Trophoblast cell (in vitro differentiated cells and primary cell): Measurements from ENCODE around the gene SUSD4.

Experiments
- DNase-seq, 2 donors: peaks; one replicate each; pipeline ENCODE4 v3.0.0-alpha.2; 2016
- H2AFZ ChIP-seq: 2 replicates; pipeline ENCODE4 v1.6.1; 2013; ENCODE audit warnings: low read length, moderate library complexity, mild to moderate bottlenecking; ENCODE audit not compliant: insufficient read depth, poor library complexity
- H2AK5ac ChIP-seq: 2 replicates; pipeline ENCODE4 v1.6.1; 2013; ENCODE audit warnings: mild to moderate bottlenecking, low read length
- H2BK120ac ChIP-seq: 2 replicates; pipeline ENCODE4 v1.6.1; 2013; ENCODE audit warnings: low read length, mild to moderate bottlenecking, moderate library complexity; ENCODE audit not compliant: insufficient read depth, poor library complexity
- H2BK12ac ChIP-seq: 2 replicates; pipeline ENCODE4 v1.6.1; 2013; ENCODE audit warnings: mild to moderate bottlenecking, low read length, moderate library complexity
- H2BK5ac ChIP-seq: 2 replicates; pipeline ENCODE4 v1.6.1; 2013; ENCODE audit warnings: low read length, low read depth, moderate library complexity, mild to moderate bottlenecking; ENCODE audit not compliant: poor library complexity
- H3K14ac ChIP-seq: 2 replicates; pipeline ENCODE4 v1.6.1; 2013; ENCODE audit warnings: mild to moderate bottlenecking, low read length
- H3K18ac ChIP-seq: 2 replicates; pipeline ENCODE4 v1.6.1; 2013; ENCODE audit warnings: mild to moderate bottlenecking, low read length
- H3K23ac ChIP-seq: 2 replicates; pipeline ENCODE4 v1.6.1; 2013; ENCODE audit warnings: low read length
- H3K27ac ChIP-seq: 2 replicates; pipeline ENCODE4 v1.5.1; 2013; ENCODE audit warnings: low read depth, mild to moderate bottlenecking, inconsistent platforms, low read length, moderate library complexity
- H3K27me3 ChIP-seq: 2 replicates; pipeline ENCODE4 v1.6.1; 2013; ENCODE audit warnings: inconsistent platforms, mild to moderate bottlenecking, low read length, moderate library complexity; ENCODE audit not compliant: insufficient read depth
- H3K36me3 ChIP-seq, 2 experiments: 1 replicate in 1 of 2; 2 replicates in 1 of 2; pipeline ENCODE4 v1.6.1; 2013; ENCODE audit warnings: low read length in 2 of 2, mild to moderate bottlenecking in 2 of 2, moderate library complexity in 1 of 2; ENCODE audit not compliant: insufficient read depth in 2 of 2, control insufficient read depth in 1 of 2
- H3K4ac ChIP-seq: 2 replicates; pipeline ENCODE4 v1.6.1; 2013; ENCODE audit warnings: low read depth, mild to moderate bottlenecking, low read length, moderate library complexity
- H3K4me1 ChIP-seq, 2 experiments: 1 replicate in 1 of 2; 2 replicates in 1 of 2; pipeline ENCODE4 v1.6.1; 2013; ENCODE audit warnings: low read length in 2 of 2, mild to moderate bottlenecking in 2 of 2, moderate library complexity in 1 of 2; ENCODE audit not compliant: insufficient read depth in 2 of 2, control insufficient read depth in 1 of 2
- H3K4me2 ChIP-seq: 2 replicates; pipeline ENCODE4 v1.6.1; 2013; ENCODE audit warnings: inconsistent platforms, mild to moderate bottlenecking, low read length, moderate library complexity
- H3K4me3 ChIP-seq: 2 replicates; pipeline ENCODE4 v1.5.1; 2013; ENCODE audit warnings: mild to moderate bottlenecking, low read depth, low read length, inconsistent platforms
- H3K79me1 ChIP-seq: one replicate; pipeline ENCODE4 v1.6.1; 2013; ENCODE audit warnings: low read length
- H3K79me2 ChIP-seq: 2 replicates; pipeline ENCODE4 v1.6.1; 2013; ENCODE audit warnings: low read length, mild to moderate bottlenecking; ENCODE audit not compliant: control insufficient read depth, insufficient read depth, poor library complexity
- H3K9ac ChIP-seq: 2 replicates; pipeline ENCODE4 v1.6.1; 2013; ENCODE audit warnings: mild to moderate bottlenecking, low read length
- H3K9me3 ChIP-seq: 2 replicates; pipeline ENCODE4 v1.6.1; 2013; ENCODE audit warnings: low read depth, mild to moderate bottlenecking, control low read depth, inconsistent platforms, low read length; ENCODE audit not compliant: insufficient read depth
- H4K12ac ChIP-seq: 2 replicates; pipeline ENCODE4 v1.6.1; 2013; ENCODE audit warnings: low read depth, mild to moderate bottlenecking, low read length, moderate library complexity
- H4K8ac ChIP-seq: 2 replicates; pipeline ENCODE4 v1.6.1; 2013; ENCODE audit warnings: low read depth, mild to moderate bottlenecking, low read length, moderate library complexity
- H4K91ac ChIP-seq: one replicate; pipeline ENCODE4 v1.6.1; 2013; ENCODE audit warnings: low read depth, mild to moderate bottlenecking, low read length, moderate library complexity
- WGBS: extraction: QIAGEN DNeasy Blood & Tissue Kit; methylation state at CpG from one replicate; pipeline ENCODE4 v1.1.7; 2013; ENCODE audit warnings: missing lambda C conversion rate; ENCODE audit not compliant: insufficient read length, insufficient coverage; ENCODE audit errors: extremely low coverage; 5-methylcytosine and 5-hydroxymethylcytosine counted together

The SUSD4 gene

GRCh38 chr1:223349241-223349640 lies 14.7 kb downstream of the SUSD4 start:
- H4K8ac ChIP-seq, result no peak overlapping the region
- H3K9ac ChIP-seq, result no peak overlapping the region
- H3K4me1 ChIP-seq, result no peaks in the 10 kb centered on the region
- no peak overlapping the region for H2BK5ac ChIP-seq
- no peak overlapping the region for H3K27ac ChIP-seq
- no peak overlapping the region for H3K4me3 ChIP-seq
- H4K12ac ChIP-seq, result no peak overlapping the region
- no peaks in the 10 kb centered on the region for H3K36me3 ChIP-seq
- no peak for DNase-seq
- H3K4me2 ChIP-seq, result no peak overlapping the region
- no peak overlapping the region for H2AFZ ChIP-seq
- H2BK120ac ChIP-seq, result no peak overlapping the region
- H2AK5ac ChIP-seq, result no peak overlapping the region
- no peaks in the 10 kb centered on the region for H3K79me2 ChIP-seq
- no peaks in the 10 kb centered on the region for H3K9me3 ChIP-seq
- WGBS, result no CpG with 5 or more reads among the region's 3 CpGs
- no peaks in the 10 kb centered on the region for H3K79me1 ChIP-seq
- no peak overlapping the region for H3K18ac ChIP-seq
- H3K27me3 ChIP-seq, result no peaks in the 10 kb centered on the region
- H3K14ac ChIP-seq, result no peak overlapping the region
- no peak overlapping the region for H3K23ac ChIP-seq
- no peak overlapping the region for H4K91ac ChIP-seq
- H3K4ac ChIP-seq, result no peak overlapping the region
- H2BK12ac ChIP-seq, result no peak overlapping the region

- no peak overlapping the region for H2AFZ ChIP-seq
- H3K18ac ChIP-seq, result no peak overlapping the region
- H3K27me3 ChIP-seq, result no peaks in the 10 kb centered on the region
- H3K79me2 ChIP-seq, result no peaks in the 10 kb centered on the region
- H3K9ac ChIP-seq, result no peak overlapping the region
- H3K4ac ChIP-seq, result no peak overlapping the region
- H2BK120ac ChIP-seq, result no peak overlapping the region
- H3K14ac ChIP-seq, result no peak overlapping the region
- H2BK12ac ChIP-seq, result no peak overlapping the region
- H3K4me1 ChIP-seq, result no peaks in the 10 kb centered on the region
- no CpG with 5 or more reads among the region's 2 CpGs for WGBS
- no peak overlapping the region for H2AK5ac ChIP-seq
- H3K27ac ChIP-seq, result no peak overlapping the region
- no peaks in the 10 kb centered on the region for H3K79me1 ChIP-seq
- H3K9me3 ChIP-seq, result no peaks in the 10 kb centered on the region
- H4K12ac ChIP-seq, result no peak overlapping the region
- H4K91ac ChIP-seq, result no peak overlapping the region
- no peak overlapping the region for H3K4me3 ChIP-seq
- H3K4me2 ChIP-seq, result no peak overlapping the region
- no peaks in the 10 kb centered on the region for H3K36me3 ChIP-seq
- no peak for DNase-seq
- H3K23ac ChIP-seq, result no peak overlapping the region
- H2BK5ac ChIP-seq, result no peak overlapping the region
- no peak overlapping the region for H4K8ac ChIP-seq
Observed at GRCh38 chr1:223348439-223348838, 15.5 kb downstream of the SUSD4 start.

- no peaks in the 10 kb centered on the region for H3K79me2 ChIP-seq
- no peaks in the 10 kb centered on the region for H3K36me3 ChIP-seq
- no peak overlapping the region for H3K4me3 ChIP-seq
- H3K14ac ChIP-seq, result no peak overlapping the region
- H4K12ac ChIP-seq, result no peak overlapping the region
- no peak overlapping the region for H2AK5ac ChIP-seq
- no peaks in the 10 kb centered on the region for H3K9me3 ChIP-seq
- H2AFZ ChIP-seq, result no peak overlapping the region
- no peak overlapping the region for H3K18ac ChIP-seq
- no peak for DNase-seq
- no peak overlapping the region for H3K4ac ChIP-seq
- no peaks in the 10 kb centered on the region for H3K27me3 ChIP-seq
- H3K27ac ChIP-seq, result no peak overlapping the region
- no peak overlapping the region for H3K9ac ChIP-seq
- H3K4me2 ChIP-seq, result no peak overlapping the region
- H2BK120ac ChIP-seq, result no peak overlapping the region
- no peaks in the 10 kb centered on the region for H3K4me1 ChIP-seq
- WGBS, result no CpG with 5 or more reads among the region's 4 CpGs
- H4K8ac ChIP-seq, result no peak overlapping the region
- H4K91ac ChIP-seq, result no peak overlapping the region
- no peaks in the 10 kb centered on the region for H3K79me1 ChIP-seq
- H3K23ac ChIP-seq, result no peak overlapping the region
- H2BK5ac ChIP-seq, result no peak overlapping the region
- H2BK12ac ChIP-seq, result no peak overlapping the region
Observed at GRCh38 chr1:223347583-223347982, 16.4 kb downstream of the SUSD4 start.

GRCh38 chr1:223346311-223346710 lies 17.7 kb downstream of the SUSD4 start:
- H3K27ac ChIP-seq, result no peak overlapping the region
- no peaks in the 10 kb centered on the region for H3K27me3 ChIP-seq
- H3K79me1 ChIP-seq, result no peaks in the 10 kb centered on the region
- H4K8ac ChIP-seq, result no peak overlapping the region
- H2AFZ ChIP-seq, result no peak overlapping the region
- no peak for DNase-seq
- no peak overlapping the region for H3K18ac ChIP-seq
- H3K4me3 ChIP-seq, result no peak overlapping the region
- no peaks in the 10 kb centered on the region for H3K4me1 ChIP-seq
- no peaks in the 10 kb centered on the region for H3K9me3 ChIP-seq
- H2BK12ac ChIP-seq, result no peak overlapping the region
- H3K14ac ChIP-seq, result no peak overlapping the region
- no peak overlapping the region for H4K12ac ChIP-seq
- H3K4ac ChIP-seq, result no peak overlapping the region
- no peak overlapping the region for H3K4me2 ChIP-seq
- no peaks in the 10 kb centered on the region for H3K79me2 ChIP-seq
- no peaks in the 10 kb centered on the region for H3K36me3 ChIP-seq
- H3K23ac ChIP-seq, result no peak overlapping the region
- H3K9ac ChIP-seq, result no peak overlapping the region
- no peak overlapping the region for H2AK5ac ChIP-seq
- no peak overlapping the region for H2BK120ac ChIP-seq
- WGBS, result no CpG with 5 or more reads among the region's 4 CpGs
- H4K91ac ChIP-seq, result no peak overlapping the region
- no peak overlapping the region for H2BK5ac ChIP-seq
